Amniotic stem cell (primary cell): ENCODE results near the gene LIMCH1.

Experiments used
- DNase-seq: peaks from one replicate; lab custom pipeline; 2025; lab: John Stamatoyannopoulos, UW

The LIMCH1 gene

GRCh38 chr4:41561244-41561643 lies 23.3 kb downstream of the LIMCH1 start:
- no peak for DNase-seq

GRCh38 chr4:41567186-41567585 lies 29.2 kb downstream of the LIMCH1 start:
- DNase-seq = no peak

- no peak for DNase-seq
Measured at GRCh38 chr4:41568363-41568762, 30.4 kb downstream of the LIMCH1 start.

- no peak for DNase-seq
Measured at GRCh38 chr4:41569961-41570360, 32.0 kb downstream of the LIMCH1 start.

- no peak for DNase-seq
Measured at GRCh38 chr4:41571422-41571821, 33.5 kb downstream of the LIMCH1 start.

- DNase-seq = no peak
Measured at GRCh38 chr4:41572516-41572915, 34.6 kb downstream of the LIMCH1 start.

- DNase-seq = no peak
Measured at GRCh38 chr4:41572956-41573355, 35.0 kb downstream of the LIMCH1 start.

- DNase-seq = no peak
Measured at GRCh38 chr4:41573502-41574001, 35.6 kb downstream of the LIMCH1 start.

- DNase-seq = no peak
Measured at GRCh38 chr4:41575207-41575606, 37.2 kb downstream of the LIMCH1 start.

- DNase-seq = no peak
Measured at GRCh38 chr4:41575665-41576064, 37.7 kb downstream of the LIMCH1 start.

- DNase-seq = no peak
Measured at GRCh38 chr4:41579043-41579442, 41.1 kb downstream of the LIMCH1 start.

GRCh38 chr4:41579526-41579925 lies 41.6 kb downstream of the LIMCH1 start:
- DNase-seq = no peak

- DNase-seq = no peak
Measured at GRCh38 chr4:41580007-41580406, 42.0 kb downstream of the LIMCH1 start.

GRCh38 chr4:41586675-41587225 lies 48.8 kb downstream of the LIMCH1 start:
- DNase-seq = no peak

GRCh38 chr4:41587286-41587685 lies 49.3 kb downstream of the LIMCH1 start:
- DNase-seq = no peak

- DNase-seq = no peak
Measured at GRCh38 chr4:41590591-41590990, 52.6 kb downstream of the LIMCH1 start.

- DNase-seq = no peak
Measured at GRCh38 chr4:41594432-41594831, 56.5 kb downstream of the LIMCH1 start.

GRCh38 chr4:41597494-41597893 lies 59.5 kb downstream of the LIMCH1 start:
- DNase-seq = no peak

- DNase-seq = no peak
Measured at GRCh38 chr4:41598580-41598979, 60.6 kb downstream of the LIMCH1 start.

- DNase-seq = no peak
Measured at GRCh38 chr4:41599192-41599786, 61.3 kb downstream of the LIMCH1 start.

GRCh38 chr4:41600243-41600912 lies 62.4 kb downstream of the LIMCH1 start:
- no peak for DNase-seq

GRCh38 chr4:41601025-41601424 lies 63.1 kb downstream of the LIMCH1 start:
- DNase-seq = no peak

- DNase-seq = no peak
Measured at GRCh38 chr4:41602113-41602512, 64.2 kb downstream of the LIMCH1 start.
